BE2C (cell line): ENCODE measurements around the gene KIF11.
"Not testable (repeated sequence)": the region's sequence is repeated elsewhere in the genome, so short reads cannot be mapped to it uniquely, and the experiment has no call there.

ENCODE experiments used
- DNase-seq: peaks from one replicate; pipeline ENCODE4 v3.0.0-alpha.2; 2020
- H3K27me3 ChIP-seq: fragments of 250-450 bp; sonication (Bioruptor Pico); 2 replicates; pipeline ENCODE4 v1.5.1; 2020; ENCODE audit warnings: mild to moderate bottlenecking
- H3K36me3 ChIP-seq: fragments of 250-450 bp; sonication (Bioruptor Pico); 2 replicates; pipeline ENCODE4 v1.5.1; 2020; ENCODE audit warnings: mild to moderate bottlenecking
- H3K4me1 ChIP-seq: fragments of 250-450 bp; sonication (Bioruptor Pico); 2 replicates; pipeline ENCODE4 v1.5.1; 2020
- H3K4me3 ChIP-seq: 2 replicates; pipeline ENCODE4 v1.5.1; 2011; ENCODE audit warnings: low read depth, low read length
- H3K9me3 ChIP-seq: fragments of 250-450 bp; sonication (Bioruptor Pico); 2 replicates; pipeline ENCODE4 v1.5.1; 2020
- TF ChIP-seq, protein P1 (sequence below): IDR thresholded peaks from 2 replicates; pipeline ENCODE4 v1.5.1; 2012; ENCODE audit warnings: mild to moderate bottlenecking, low read depth, low read length

Gene KIF11

DNA sequence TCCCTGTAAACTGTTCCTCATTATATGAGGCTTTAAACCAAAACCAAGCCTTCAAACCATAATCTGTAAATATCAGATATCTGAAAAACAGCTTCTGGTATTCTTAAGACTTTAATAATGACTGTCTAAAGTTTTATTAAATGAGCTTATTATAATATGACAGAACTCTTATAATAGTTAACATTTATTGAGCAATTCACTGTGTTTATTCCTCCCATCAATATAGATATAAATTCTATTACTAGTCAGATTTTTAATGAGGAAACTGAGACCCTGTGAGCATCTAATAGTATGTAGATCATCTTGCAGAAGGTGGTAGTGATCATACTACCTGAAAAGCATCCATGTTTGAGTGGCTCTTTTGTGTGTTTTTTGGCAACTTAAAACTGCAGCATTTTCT lies 45.1 kb downstream of the KIF11 start:
- Histone ChIP-seq H3K36me3 (peaks cover 50% of the 10 kb centered on the region), H3K4me3 (no peak overlapping the region), H3K9me3 (no peaks in the 10 kb centered on the region), H3K27me3 (no peaks in the 10 kb centered on the region), H3K4me1 (no peaks in the 10 kb centered on the region)
- TF ChIP-seq, protein P1, sequence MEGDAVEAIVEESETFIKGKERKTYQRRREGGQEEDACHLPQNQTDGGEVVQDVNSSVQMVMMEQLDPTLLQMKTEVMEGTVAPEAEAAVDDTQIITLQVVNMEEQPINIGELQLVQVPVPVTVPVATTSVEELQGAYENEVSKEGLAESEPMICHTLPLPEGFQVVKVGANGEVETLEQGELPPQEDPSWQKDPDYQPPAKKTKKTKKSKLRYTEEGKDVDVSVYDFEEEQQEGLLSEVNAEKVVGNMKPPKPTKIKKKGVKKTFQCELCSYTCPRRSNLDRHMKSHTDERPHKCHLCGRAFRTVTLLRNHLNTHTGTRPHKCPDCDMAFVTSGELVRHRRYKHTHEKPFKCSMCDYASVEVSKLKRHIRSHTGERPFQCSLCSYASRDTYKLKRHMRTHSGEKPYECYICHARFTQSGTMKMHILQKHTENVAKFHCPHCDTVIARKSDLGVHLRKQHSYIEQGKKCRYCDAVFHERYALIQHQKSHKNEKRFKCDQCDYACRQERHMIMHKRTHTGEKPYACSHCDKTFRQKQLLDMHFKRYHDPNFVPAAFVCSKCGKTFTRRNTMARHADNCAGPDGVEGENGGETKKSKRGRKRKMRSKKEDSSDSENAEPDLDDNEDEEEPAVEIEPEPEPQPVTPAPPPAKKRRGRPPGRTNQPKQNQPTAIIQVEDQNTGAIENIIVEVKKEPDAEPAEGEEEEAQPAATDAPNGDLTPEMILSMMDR = no peak
- no peak for DNase-seq

GRCh38 chr10:92640107-92640506 lies 47.2 kb downstream of the KIF11 start:
- DNase-seq = no peak
- no peak overlapping the region for H3K4me3 ChIP-seq
- peaks cover 5% of the 10 kb centered on the region for H3K4me1 ChIP-seq
- peaks cover 52% of the 10 kb centered on the region for H3K36me3 ChIP-seq
- no peaks in the 10 kb centered on the region for H3K9me3 ChIP-seq
- no peaks in the 10 kb centered on the region for H3K27me3 ChIP-seq
- TF ChIP-seq, protein P1 = no peak

GRCh38 chr10:92641492-92641891 lies 48.6 kb downstream of the KIF11 start:
- Histone ChIP-seq H3K4me1 (peaks cover 5% of the 10 kb centered on the region), H3K9me3 (no peaks in the 10 kb centered on the region), H3K27me3 (no peaks in the 10 kb centered on the region), H3K36me3 (peaks cover 49% of the 10 kb centered on the region), H3K4me3 (no peak overlapping the region)
- no peak for DNase-seq
- TF ChIP-seq, protein P1 = no peak

GRCh38 chr10:92644921-92645320 lies 52.0 kb downstream of the KIF11 start:
- Histone ChIP-seq H3K9me3 (no peaks in the 10 kb centered on the region), H3K4me3 (no peak overlapping the region), H3K27me3 (no peaks in the 10 kb centered on the region), H3K4me1 (peaks cover 5% of the 10 kb centered on the region), H3K36me3 (peaks cover 54% of the 10 kb centered on the region)
- DNase-seq = no peak
- TF ChIP-seq, protein P1 = no peak

- H3K9me3 ChIP-seq, H3K4me3 ChIP-seq, H3K27me3 ChIP-seq, DNase-seq, H3K4me1 ChIP-seq: not testable (repeated sequence)
- peaks cover 66% of the 10 kb centered on the region for H3K36me3 ChIP-seq
These were observed 57.9 kb downstream of the KIF11 start for GRCh38 chr10:92650864-92651263.

- H3K4me1 ChIP-seq = no peaks in the 10 kb centered on the region
- peaks cover 36% of the 10 kb centered on the region for H3K36me3 ChIP-seq
- H3K4me3 ChIP-seq = no peak overlapping the region
- no peak for DNase-seq
- H3K9me3 ChIP-seq = no peaks in the 10 kb centered on the region
- no peaks in the 10 kb centered on the region for H3K27me3 ChIP-seq
- TF ChIP-seq, protein P1 = no peak
These were observed 62.5 kb downstream of the KIF11 start for GRCh38 chr10:92655426-92655825.
